Stomach smooth muscle (tissue), 2 donors: ENCODE measurements around the gene FAS.
A peak's percentile ranks its signal among the peaks of the same experiment; 100 is the strongest.

ENCODE experiments used
- H3K27ac ChIP-seq: one replicate; pipeline ENCODE4 v1.7.0; 2013; ENCODE audit warnings: mild to moderate bottlenecking, low read length, inconsistent platforms
- H3K27me3 ChIP-seq, 2 donors: one replicate each; pipeline ENCODE4 v1.7.0; 2013; ENCODE audit warnings: low read length in 2 of 2; ENCODE audit not compliant: insufficient read depth in 2 of 2, control insufficient read depth in 1 of 2
- H3K36me3 ChIP-seq, 2 donors: one replicate each; pipeline ENCODE4 v1.7.0; 2013; ENCODE audit warnings: low read length in 2 of 2; ENCODE audit not compliant: control insufficient read depth in 2 of 2, insufficient read depth in 2 of 2
- H3K4me1 ChIP-seq: one replicate; pipeline ENCODE4 v1.7.0; 2013; ENCODE audit warnings: low read length; ENCODE audit not compliant: control insufficient read depth, insufficient read depth
- H3K4me3 ChIP-seq, 2 donors: one replicate each; pipeline ENCODE4 v1.7.0; 2013; ENCODE audit warnings: low read length in 2 of 2
- H3K9ac ChIP-seq, 2 donors: one replicate each; pipeline ENCODE4 v1.7.0; 2013; ENCODE audit warnings: low read length in 2 of 2, mild to moderate bottlenecking in 1 of 2
- H3K9me3 ChIP-seq, 2 donors: one replicate each; pipeline ENCODE4 v1.7.0; 2013; ENCODE audit warnings: low read length in 2 of 2; ENCODE audit not compliant: control insufficient read depth in 2 of 2
- donor health status: healthy.
- donor health status: Pancreatic carcinoma.

Gene FAS

GRCh38 chr10:88982366-88982765 is 8.2 kb upstream of the FAS start:
- peak overlapping the region; percentile 80 for H3K27ac ChIP-seq
- no peaks in the 10 kb centered on the region for H3K9me3 ChIP-seq
- H3K4me1 ChIP-seq: peaks cover 44% of the 10 kb centered on the region
- peak overlapping the region in 1 of 2 donors; percentile 1 for H3K4me3 ChIP-seq
- no peaks in the 10 kb centered on the region for H3K36me3 ChIP-seq
- no peaks in the 10 kb centered on the region for H3K27me3 ChIP-seq
- H3K9ac ChIP-seq: peak overlapping the region; percentile 1 to 73

GRCh38 chr10:88983206-88983605 is 7.4 kb upstream of the FAS start:
- peak overlapping the region; percentile 52 to 73 for H3K9ac ChIP-seq
- peak overlapping the region in 1 of 2 donors; percentile 1 for H3K4me3 ChIP-seq
- no peaks in the 10 kb centered on the region for H3K9me3 ChIP-seq
- H3K36me3 ChIP-seq: no peaks in the 10 kb centered on the region
- H3K4me1 ChIP-seq: peaks cover 44% of the 10 kb centered on the region
- peak overlapping the region; percentile 80 for H3K27ac ChIP-seq
- H3K27me3 ChIP-seq: no peaks in the 10 kb centered on the region

- H3K4me3 ChIP-seq: peak overlapping the region in 1 of 2 donors; percentile 0
- H3K27ac ChIP-seq: peak overlapping the region; percentile 58
Measured at GRCh38 chr10:88983939-88984338, 6.7 kb upstream of the FAS start.

GRCh38 chr10:88984525-88984924 is 6.1 kb upstream of the FAS start:
- no peaks in the 10 kb centered on the region for H3K36me3 ChIP-seq
- H3K9ac ChIP-seq: no peak overlapping the region
- no peaks in the 10 kb centered on the region for H3K9me3 ChIP-seq
- peak overlapping the region; percentile 58 for H3K27ac ChIP-seq
- no peak overlapping the region for H3K4me3 ChIP-seq
- peaks cover 41% of the 10 kb centered on the region for H3K4me1 ChIP-seq
- no peaks in the 10 kb centered on the region for H3K27me3 ChIP-seq

More at GRCh38 chr10:88983939-88984338, 6.7 kb upstream of the FAS start:
- H3K9me3 ChIP-seq: no peaks in the 10 kb centered on the region
- no peaks in the 10 kb centered on the region for H3K27me3 ChIP-seq
- peaks cover 40% of the 10 kb centered on the region for H3K4me1 ChIP-seq
- peak overlapping the region in 1 of 2 donors; percentile 42 for H3K9ac ChIP-seq
- no peaks in the 10 kb centered on the region for H3K36me3 ChIP-seq

- Histone ChIP-seq H3K4me1 (peaks cover 36% of the 10 kb centered on the region), H3K27ac (no peak overlapping the region)
Measured at GRCh38 chr10:88986549-88987242, 3.9 kb upstream of the FAS start.

GRCh38 chr10:88987243-88987725 is 3.3 kb upstream of the FAS start:
- H3K27me3 ChIP-seq: no peaks in the 10 kb centered on the region
- no peak overlapping the region for H3K4me3 ChIP-seq
- no peak overlapping the region for H3K27ac ChIP-seq
- peaks cover 36% of the 10 kb centered on the region for H3K4me1 ChIP-seq
- H3K9ac ChIP-seq: no peak overlapping the region
- H3K9me3 ChIP-seq: no peaks in the 10 kb centered on the region
- no peaks in the 10 kb centered on the region for H3K36me3 ChIP-seq

More at GRCh38 chr10:88986549-88987242, 3.9 kb upstream of the FAS start:
- Histone ChIP-seq H3K9me3 (no peaks in the 10 kb centered on the region), H3K4me3 (no peak overlapping the region), H3K9ac (no peak overlapping the region), H3K36me3 (no peaks in the 10 kb centered on the region), H3K27me3 (no peaks in the 10 kb centered on the region)

- no peaks in the 10 kb centered on the region for H3K9me3 ChIP-seq
- no peak overlapping the region for H3K9ac ChIP-seq
- H3K4me3 ChIP-seq: no peak overlapping the region
- H3K27me3 ChIP-seq: no peaks in the 10 kb centered on the region
- peaks cover 31% of the 10 kb centered on the region for H3K4me1 ChIP-seq
- no peak overlapping the region for H3K27ac ChIP-seq
- H3K36me3 ChIP-seq: no peaks in the 10 kb centered on the region
Measured at GRCh38 chr10:88987840-88988239, 2.8 kb upstream of the FAS start.

GRCh38 chr10:88989423-88989822 is 1.2 kb upstream of the FAS start:
- H3K9me3 ChIP-seq: no peaks in the 10 kb centered on the region
- H3K9ac ChIP-seq: no peak overlapping the region
- peaks cover 29% of the 10 kb centered on the region for H3K4me1 ChIP-seq
- peak overlapping the region in 1 of 2 donors; percentile 88 for H3K4me3 ChIP-seq
- peak overlapping the region; percentile 85 for H3K27ac ChIP-seq
- no peaks in the 10 kb centered on the region for H3K27me3 ChIP-seq
- no peaks in the 10 kb centered on the region for H3K36me3 ChIP-seq

- peaks cover 25% of the 10 kb centered on the region for H3K4me1 ChIP-seq
- peak overlapping the region; percentile 85 for H3K27ac ChIP-seq
- peak overlapping the region; percentile 84 to 90 for H3K9ac ChIP-seq
- no peaks in the 10 kb centered on the region for H3K36me3 ChIP-seq
- no peaks in the 10 kb centered on the region for H3K9me3 ChIP-seq
- peak overlapping the region; percentile 79 to 88 for H3K4me3 ChIP-seq
- no peaks in the 10 kb centered on the region for H3K27me3 ChIP-seq
Measured at GRCh38 chr10:88989824-88990383, 694 bp upstream of the FAS start.

GRCh38 chr10:88991161-88991898 is 732 bp downstream of the FAS start:
- H3K4me1 ChIP-seq: peaks cover 20% of the 10 kb centered on the region
- peak overlapping the region; percentile 84 to 90 for H3K9ac ChIP-seq
- peak overlapping the region; percentile 79 to 88 for H3K4me3 ChIP-seq
- peak overlapping the region; percentile 85 for H3K27ac ChIP-seq
- no peaks in the 10 kb centered on the region for H3K36me3 ChIP-seq
- no peaks in the 10 kb centered on the region for H3K27me3 ChIP-seq
- H3K9me3 ChIP-seq: no peaks in the 10 kb centered on the region
